GM21360 (cell line): ENCODE results near the gene PATE3.

Experiments used
- ATAC-seq: cut with Tn5 transposase; IDR thresholded peaks from one replicate; pipeline ENCODE4 v1.9.1; 2021; ENCODE audit warnings: mild to moderate bottlenecking, moderate library complexity; ENCODE audit not compliant: unreplicated experiment

PATE3 gene

GRCh38 chr11:125835748-125836147 is 47.8 kb downstream of the PATE3 start:
- no peak for ATAC-seq
